WTC11 (cell line): ENCODE measurements around the gene ADM. TPM values are rescaled to one million over a fixed set of nuclear protein-coding genes. Genes with fewer than 3 reads are reported as not detected.

ENCODE experiments used
- FOXK1 ChIP-seq: sonication (generic); formaldehyde crosslinking; IDR thresholded peaks from 2 replicates; pipeline ENCODE4 v1.8.0; 2022; ENCODE audit warnings: mild to moderate bottlenecking, moderate library complexity, missing genetic modification reagents
- GRHL2 ChIP-seq: fragments of 250-450 bp; sonication (Bioruptor Pico); IDR thresholded peaks from 2 replicates; pipeline ENCODE4 v1.8.0; 2022; ENCODE audit warnings: mild to moderate bottlenecking, moderate library complexity; ENCODE audit not compliant: insufficient replicate concordance, severe bottlenecking
- HMGA2 ChIP-seq: fragments of 250-450 bp; sonication (Bioruptor Pico); IDR thresholded peaks from 2 replicates; pipeline ENCODE4 v1.4.0; 2021; ENCODE audit warnings: mild to moderate bottlenecking, moderate library complexity
- IRF2 ChIP-seq: sonication (generic); formaldehyde crosslinking; IDR thresholded peaks from 2 replicates; pipeline ENCODE4 v1.8.0; 2022; ENCODE audit warnings: low read depth, missing genetic modification reagents, borderline replicate concordance
- NFE2L1 ChIP-seq: sonication (generic); formaldehyde crosslinking; IDR thresholded peaks from 2 replicates; pipeline ENCODE4 v1.8.1; 2023; ENCODE audit warnings: missing genetic modification reagents
- NR1H2 ChIP-seq: sonication (generic); formaldehyde crosslinking; IDR thresholded peaks from 2 replicates; pipeline ENCODE4 v1.9.0; 2021; ENCODE audit warnings: mild to moderate bottlenecking, moderate library complexity, missing genetic modification reagents
- NR2C2 ChIP-seq: sonication (generic); formaldehyde crosslinking; IDR thresholded peaks from 2 replicates; pipeline ENCODE4 v1.8.0; 2022; ENCODE audit warnings: mild to moderate bottlenecking, missing genetic modification reagents
- OVOL2 ChIP-seq: fragments of 250-450 bp; sonication (Bioruptor Pico); IDR thresholded peaks from 2 replicates; pipeline ENCODE4 v1.9.0; 2021; ENCODE audit warnings: mild to moderate bottlenecking, borderline replicate concordance
- PRRX2 ChIP-seq: fragments of 250-450 bp; sonication (Bioruptor Pico); IDR thresholded peaks from 2 replicates; pipeline ENCODE4 v1.8.0; 2021; ENCODE audit warnings: mild to moderate bottlenecking
- RELA ChIP-seq: sonication (generic); formaldehyde crosslinking; IDR thresholded peaks from 2 replicates; pipeline ENCODE4 v1.8.1; 2022; ENCODE audit warnings: missing genetic modification reagents, mild to moderate bottlenecking, borderline replicate concordance
- SMAD3 ChIP-seq: sonication (generic); formaldehyde crosslinking; IDR thresholded peaks from 2 replicates; pipeline ENCODE4 v1.8.0; 2022; ENCODE audit warnings: missing genetic modification reagents, mild to moderate bottlenecking, borderline replicate concordance
- SP1 ChIP-seq: sonication (generic); formaldehyde crosslinking; conservative IDR thresholded peaks from 2 replicates; pipeline ENCODE4 v1.8.1; 2022; ENCODE audit warnings: missing genetic modification reagents
- TCF7 ChIP-seq: sonication (generic); formaldehyde crosslinking; IDR thresholded peaks from 2 replicates; pipeline ENCODE4 v1.8.0; 2022; ENCODE audit warnings: mild to moderate bottlenecking, low read depth, missing genetic modification reagents, moderate library complexity
- TEAD1 ChIP-seq: sonication (generic); formaldehyde crosslinking; IDR thresholded peaks from 2 replicates; pipeline ENCODE4 v1.8.0; 2022; ENCODE audit warnings: mild to moderate bottlenecking, missing genetic modification reagents
- ZNF121 ChIP-seq: sonication (generic); formaldehyde crosslinking; IDR thresholded peaks from 2 replicates; pipeline ENCODE4 v1.8.0; 2023; ENCODE audit warnings: missing genetic modification reagents
- ZNF138 ChIP-seq: sonication (generic); formaldehyde crosslinking; conservative IDR thresholded peaks from 2 replicates; pipeline ENCODE4 v1.8.1; 2022; ENCODE audit warnings: mild to moderate bottlenecking, moderate library complexity, missing genetic modification reagents
- ZNF423 ChIP-seq: fragments of 250-450 bp; sonication (Bioruptor Pico); IDR thresholded peaks from 2 replicates; pipeline ENCODE4 v2.1.2; 2022; ENCODE audit warnings: mild to moderate bottlenecking, moderate library complexity
- ZNF671 ChIP-seq: fragments of 250-450 bp; sonication (Bioruptor Pico); IDR thresholded peaks from 2 replicates; pipeline ENCODE4 v1.8.0; 2021; ENCODE audit warnings: mild to moderate bottlenecking
- total RNA-seq: library from RNA; stranded (reverse); gene quantifications from 3 replicates; pipeline ENCODE4 v1.2.3, GENCODE V29; 2021
- TF ChIP-seq, protein P1 (sequence below): fragments of 250-450 bp; sonication (Bioruptor Pico); conservative IDR thresholded peaks from 2 replicates; pipeline ENCODE4 v1.9.0; 2021; ENCODE audit warnings: mild to moderate bottlenecking
- TF ChIP-seq, protein P2 (sequence below): sonication (generic); formaldehyde crosslinking; IDR thresholded peaks from 2 replicates; pipeline ENCODE4 v1.8.1; 2023; ENCODE audit warnings: mild to moderate bottlenecking, missing genetic modification reagents, moderate library complexity
- TF ChIP-seq, protein P3 (sequence below): fragments of 250-450 bp; sonication (Bioruptor Pico); IDR thresholded peaks from 2 replicates; pipeline ENCODE4 v1.9.0; 2021; ENCODE audit warnings: mild to moderate bottlenecking
- TF ChIP-seq, protein P4 (sequence below): sonication (generic); formaldehyde crosslinking; IDR thresholded peaks from 2 replicates; pipeline ENCODE4 v1.8.1; 2023; ENCODE audit warnings: mild to moderate bottlenecking, moderate library complexity, missing genetic modification reagents
- TF ChIP-seq, protein P5 (sequence below): sonication (generic); formaldehyde crosslinking; IDR thresholded peaks from 2 replicates; pipeline ENCODE4 v1.8.0; 2022; ENCODE audit warnings: mild to moderate bottlenecking, missing genetic modification reagents
- TF ChIP-seq, protein P6 (sequence below): sonication (generic); formaldehyde crosslinking; IDR thresholded peaks from 2 replicates; pipeline ENCODE4 v1.8.1; 2022; ENCODE audit warnings: low read depth, mild to moderate bottlenecking, moderate library complexity, missing genetic modification reagents, borderline replicate concordance
- TF ChIP-seq, protein P7 (sequence below): sonication (generic); formaldehyde crosslinking; IDR thresholded peaks from 2 replicates; pipeline ENCODE4 v1.8.1; 2022; ENCODE audit warnings: low read depth, missing genetic modification reagents, borderline replicate concordance
- TF ChIP-seq, protein P8 (sequence below): sonication (generic); formaldehyde crosslinking; IDR thresholded peaks from 2 replicates; pipeline ENCODE4 v1.8.0; 2022; ENCODE audit warnings: mild to moderate bottlenecking, missing genetic modification reagents
- TF ChIP-seq, protein P9 (sequence below): sonication (generic); formaldehyde crosslinking; IDR thresholded peaks from 2 replicates; pipeline ENCODE4 v1.8.0; 2023; ENCODE audit warnings: missing genetic modification reagents
- TF ChIP-seq, protein P10 (sequence below): sonication (generic); formaldehyde crosslinking; IDR thresholded peaks from 2 replicates; pipeline ENCODE4 v1.8.1; 2023; ENCODE audit warnings: mild to moderate bottlenecking, missing genetic modification reagents, moderate library complexity

The ADM gene
- total RNA-seq, 1 experiment from 2014 or later: 18.7 TPM

DNA sequence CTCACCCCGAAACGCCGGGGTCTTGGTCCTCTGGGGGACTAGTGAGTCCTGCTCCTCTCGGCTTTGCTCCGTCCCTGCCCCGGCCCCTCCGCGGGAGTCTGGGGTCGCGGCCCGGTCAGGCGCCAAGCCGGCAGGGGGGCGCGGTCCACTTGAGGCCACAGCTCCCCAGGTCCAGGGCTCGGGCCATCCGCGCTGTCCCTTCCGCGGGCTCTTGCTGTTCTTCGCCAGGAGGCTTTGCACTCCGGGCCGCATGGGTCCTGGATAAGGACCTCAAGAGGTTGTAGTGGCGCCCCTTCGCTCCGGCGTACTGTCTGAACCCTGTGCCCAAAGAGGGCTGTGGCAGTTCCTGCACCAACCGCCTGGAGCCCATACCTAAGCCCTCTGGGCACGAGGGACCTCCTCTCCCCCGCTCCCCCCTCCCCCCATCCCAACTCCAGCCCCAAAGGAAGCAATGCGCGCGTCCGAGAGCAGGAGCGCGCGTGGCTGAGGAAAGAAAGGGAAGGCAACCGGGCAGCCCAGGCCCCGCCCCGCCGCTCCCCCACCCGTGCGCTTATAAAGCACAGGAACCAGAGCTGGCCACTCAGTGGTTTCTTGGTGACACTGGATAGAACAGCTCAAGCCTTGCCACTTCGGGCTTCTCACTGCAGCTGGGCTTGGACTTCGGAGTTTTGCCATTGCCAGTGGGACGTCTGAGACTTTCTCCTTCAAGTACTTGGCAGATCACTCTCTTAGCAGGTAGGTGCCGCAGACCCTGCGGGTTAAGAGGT, at the start of gene ADM (continued):
- TF ChIP-seq FOXK1 (CRISPR knock-in tag) (no peak), SP1 (CRISPR knock-in tag) (peak; percentile 25; the same call in 1 of the 2 replicates), NFE2L1 (CRISPR knock-in tag) (0 out of 2 replicates have a peak, but pooled peaks have one; percentile 17), IRF2 (CRISPR knock-in tag) (no peak), SMAD3 (no peak), ZNF423 (CRISPR knock-in tag) (peak; percentile 27; the same call in 1 of the 2 replicates), NR2C2 (CRISPR knock-in tag) (no peak), OVOL2 (CRISPR knock-in tag) (no peak), ZNF138 (CRISPR knock-in tag) (no peak), PRRX2 (no peak), GRHL2 (no peak), TCF7 (CRISPR knock-in tag) (no peak; the same call in 1 of the 2 replicates), ZNF671 (CRISPR knock-in tag) (no peak), ZNF121 (no peak), RELA (no peak), NR1H2 (CRISPR knock-in tag) (no peak), TEAD1 (no peak), HMGA2 (CRISPR knock-in tag) (no peak)
- TF ChIP-seq, protein P1, sequence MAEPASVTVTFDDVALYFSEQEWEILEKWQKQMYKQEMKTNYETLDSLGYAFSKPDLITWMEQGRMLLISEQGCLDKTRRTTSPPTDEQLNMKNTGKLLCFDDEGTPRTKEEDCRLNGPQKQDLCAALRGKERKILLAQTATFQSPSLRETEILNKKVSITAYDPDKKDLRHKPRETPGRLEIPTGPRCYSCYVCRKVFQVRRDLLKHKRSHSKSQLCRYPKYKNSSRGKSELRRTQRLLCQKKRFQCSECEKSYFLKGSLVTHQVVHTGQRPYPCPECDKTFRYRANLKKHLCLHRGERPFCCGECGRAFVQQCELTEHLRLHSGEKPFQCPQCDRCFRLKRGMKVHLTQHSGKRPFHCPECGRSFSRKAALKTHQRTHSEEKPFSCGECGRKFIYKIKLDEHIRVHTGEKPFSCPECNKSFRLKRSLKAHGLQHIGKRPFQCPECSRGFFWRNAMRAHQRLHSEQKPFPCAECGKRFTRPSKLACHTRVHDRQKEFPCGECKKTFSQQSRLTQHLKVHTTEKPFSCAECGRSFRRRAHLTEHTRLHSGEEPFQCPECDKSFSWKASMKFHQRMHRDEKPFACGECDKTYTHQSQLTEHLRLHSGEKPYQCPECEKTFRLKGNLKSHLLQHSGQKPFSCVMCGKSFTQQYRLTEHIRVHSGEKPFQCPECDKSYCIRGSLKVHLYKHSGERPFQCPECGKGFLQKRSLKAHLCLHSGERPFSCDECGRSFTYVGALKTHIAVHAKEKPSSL (CRISPR knock-in tag): no peak
- TF ChIP-seq, protein P2, sequence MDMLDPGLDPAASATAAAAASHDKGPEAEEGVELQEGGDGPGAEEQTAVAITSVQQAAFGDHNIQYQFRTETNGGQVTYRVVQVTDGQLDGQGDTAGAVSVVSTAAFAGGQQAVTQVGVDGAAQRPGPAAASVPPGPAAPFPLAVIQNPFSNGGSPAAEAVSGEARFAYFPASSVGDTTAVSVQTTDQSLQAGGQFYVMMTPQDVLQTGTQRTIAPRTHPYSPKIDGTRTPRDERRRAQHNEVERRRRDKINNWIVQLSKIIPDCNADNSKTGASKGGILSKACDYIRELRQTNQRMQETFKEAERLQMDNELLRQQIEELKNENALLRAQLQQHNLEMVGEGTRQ (CRISPR knock-in tag): no peak
- TF ChIP-seq, protein P3, sequence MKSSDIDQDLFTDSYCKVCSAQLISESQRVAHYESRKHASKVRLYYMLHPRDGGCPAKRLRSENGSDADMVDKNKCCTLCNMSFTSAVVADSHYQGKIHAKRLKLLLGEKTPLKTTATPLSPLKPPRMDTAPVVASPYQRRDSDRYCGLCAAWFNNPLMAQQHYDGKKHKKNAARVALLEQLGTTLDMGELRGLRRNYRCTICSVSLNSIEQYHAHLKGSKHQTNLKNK (CRISPR knock-in tag): no peak
- TF ChIP-seq, protein P4, sequence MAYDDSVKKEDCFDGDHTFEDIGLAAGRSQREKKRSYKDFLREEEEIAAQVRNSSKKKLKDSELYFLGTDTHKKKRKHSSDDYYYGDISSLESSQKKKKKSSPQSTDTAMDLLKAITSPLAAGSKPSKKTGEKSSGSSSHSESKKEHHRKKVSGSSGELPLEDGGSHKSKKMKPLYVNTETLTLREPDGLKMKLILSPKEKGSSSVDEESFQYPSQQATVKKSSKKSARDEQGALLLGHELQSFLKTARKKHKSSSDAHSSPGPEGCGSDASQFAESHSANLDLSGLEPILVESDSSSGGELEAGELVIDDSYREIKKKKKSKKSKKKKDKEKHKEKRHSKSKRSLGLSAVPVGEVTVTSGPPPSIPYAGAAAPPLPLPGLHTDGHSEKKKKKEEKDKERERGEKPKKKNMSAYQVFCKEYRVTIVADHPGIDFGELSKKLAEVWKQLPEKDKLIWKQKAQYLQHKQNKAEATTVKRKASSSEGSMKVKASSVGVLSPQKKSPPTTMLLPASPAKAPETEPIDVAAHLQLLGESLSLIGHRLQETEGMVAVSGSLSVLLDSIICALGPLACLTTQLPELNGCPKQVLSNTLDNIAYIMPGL (CRISPR knock-in tag): peak; percentile 79; the same call in 1 of the 2 replicates
- TF ChIP-seq, protein P5, sequence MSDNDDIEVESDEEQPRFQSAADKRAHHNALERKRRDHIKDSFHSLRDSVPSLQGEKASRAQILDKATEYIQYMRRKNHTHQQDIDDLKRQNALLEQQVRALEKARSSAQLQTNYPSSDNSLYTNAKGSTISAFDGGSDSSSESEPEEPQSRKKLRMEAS (CRISPR knock-in tag): peak; percentile 74
- TF ChIP-seq, protein P6, sequence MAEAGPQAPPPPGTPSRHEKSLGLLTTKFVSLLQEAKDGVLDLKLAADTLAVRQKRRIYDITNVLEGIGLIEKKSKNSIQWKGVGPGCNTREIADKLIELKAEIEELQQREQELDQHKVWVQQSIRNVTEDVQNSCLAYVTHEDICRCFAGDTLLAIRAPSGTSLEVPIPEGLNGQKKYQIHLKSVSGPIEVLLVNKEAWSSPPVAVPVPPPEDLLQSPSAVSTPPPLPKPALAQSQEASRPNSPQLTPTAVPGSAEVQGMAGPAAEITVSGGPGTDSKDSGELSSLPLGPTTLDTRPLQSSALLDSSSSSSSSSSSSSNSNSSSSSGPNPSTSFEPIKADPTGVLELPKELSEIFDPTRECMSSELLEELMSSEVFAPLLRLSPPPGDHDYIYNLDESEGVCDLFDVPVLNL (CRISPR knock-in tag): no peak
- TF ChIP-seq, protein P7, sequence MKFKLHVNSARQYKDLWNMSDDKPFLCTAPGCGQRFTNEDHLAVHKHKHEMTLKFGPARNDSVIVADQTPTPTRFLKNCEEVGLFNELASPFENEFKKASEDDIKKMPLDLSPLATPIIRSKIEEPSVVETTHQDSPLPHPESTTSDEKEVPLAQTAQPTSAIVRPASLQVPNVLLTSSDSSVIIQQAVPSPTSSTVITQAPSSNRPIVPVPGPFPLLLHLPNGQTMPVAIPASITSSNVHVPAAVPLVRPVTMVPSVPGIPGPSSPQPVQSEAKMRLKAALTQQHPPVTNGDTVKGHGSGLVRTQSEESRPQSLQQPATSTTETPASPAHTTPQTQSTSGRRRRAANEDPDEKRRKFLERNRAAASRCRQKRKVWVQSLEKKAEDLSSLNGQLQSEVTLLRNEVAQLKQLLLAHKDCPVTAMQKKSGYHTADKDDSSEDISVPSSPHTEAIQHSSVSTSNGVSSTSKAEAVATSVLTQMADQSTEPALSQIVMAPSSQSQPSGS (CRISPR knock-in tag): no peak
- TF ChIP-seq, protein P8, sequence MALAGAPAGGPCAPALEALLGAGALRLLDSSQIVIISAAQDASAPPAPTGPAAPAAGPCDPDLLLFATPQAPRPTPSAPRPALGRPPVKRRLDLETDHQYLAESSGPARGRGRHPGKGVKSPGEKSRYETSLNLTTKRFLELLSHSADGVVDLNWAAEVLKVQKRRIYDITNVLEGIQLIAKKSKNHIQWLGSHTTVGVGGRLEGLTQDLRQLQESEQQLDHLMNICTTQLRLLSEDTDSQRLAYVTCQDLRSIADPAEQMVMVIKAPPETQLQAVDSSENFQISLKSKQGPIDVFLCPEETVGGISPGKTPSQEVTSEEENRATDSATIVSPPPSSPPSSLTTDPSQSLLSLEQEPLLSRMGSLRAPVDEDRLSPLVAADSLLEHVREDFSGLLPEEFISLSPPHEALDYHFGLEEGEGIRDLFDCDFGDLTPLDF (CRISPR knock-in tag): no peak
- TF ChIP-seq, protein P9, sequence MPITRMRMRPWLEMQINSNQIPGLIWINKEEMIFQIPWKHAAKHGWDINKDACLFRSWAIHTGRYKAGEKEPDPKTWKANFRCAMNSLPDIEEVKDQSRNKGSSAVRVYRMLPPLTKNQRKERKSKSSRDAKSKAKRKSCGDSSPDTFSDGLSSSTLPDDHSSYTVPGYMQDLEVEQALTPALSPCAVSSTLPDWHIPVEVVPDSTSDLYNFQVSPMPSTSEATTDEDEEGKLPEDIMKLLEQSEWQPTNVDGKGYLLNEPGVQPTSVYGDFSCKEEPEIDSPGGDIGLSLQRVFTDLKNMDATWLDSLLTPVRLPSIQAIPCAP (CRISPR knock-in tag): no peak
- TF ChIP-seq, protein P10, sequence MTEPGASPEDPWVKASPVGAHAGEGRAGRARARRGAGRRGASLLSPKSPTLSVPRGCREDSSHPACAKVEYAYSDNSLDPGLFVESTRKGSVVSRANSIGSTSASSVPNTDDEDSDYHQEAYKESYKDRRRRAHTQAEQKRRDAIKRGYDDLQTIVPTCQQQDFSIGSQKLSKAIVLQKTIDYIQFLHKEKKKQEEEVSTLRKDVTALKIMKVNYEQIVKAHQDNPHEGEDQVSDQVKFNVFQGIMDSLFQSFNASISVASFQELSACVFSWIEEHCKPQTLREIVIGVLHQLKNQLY (CRISPR knock-in tag): no peak
